GM19099 (cell line): ENCODE measurements around the gene SUSD2.

ENCODE experiments used
- POLR2A ChIP-seq: IDR thresholded peaks from 3 replicates; pipeline ENCODE4 v1.6.1; 2011; ENCODE audit warnings: low read depth; ENCODE audit not compliant: insufficient read length; ENCODE audit errors: extremely low read depth

The SUSD2 gene

GRCh38 chr22:24179478-24180210, 1.6 kb upstream of the SUSD2 start:
- TF ChIP-seq POLR2A: no peak

DNA sequence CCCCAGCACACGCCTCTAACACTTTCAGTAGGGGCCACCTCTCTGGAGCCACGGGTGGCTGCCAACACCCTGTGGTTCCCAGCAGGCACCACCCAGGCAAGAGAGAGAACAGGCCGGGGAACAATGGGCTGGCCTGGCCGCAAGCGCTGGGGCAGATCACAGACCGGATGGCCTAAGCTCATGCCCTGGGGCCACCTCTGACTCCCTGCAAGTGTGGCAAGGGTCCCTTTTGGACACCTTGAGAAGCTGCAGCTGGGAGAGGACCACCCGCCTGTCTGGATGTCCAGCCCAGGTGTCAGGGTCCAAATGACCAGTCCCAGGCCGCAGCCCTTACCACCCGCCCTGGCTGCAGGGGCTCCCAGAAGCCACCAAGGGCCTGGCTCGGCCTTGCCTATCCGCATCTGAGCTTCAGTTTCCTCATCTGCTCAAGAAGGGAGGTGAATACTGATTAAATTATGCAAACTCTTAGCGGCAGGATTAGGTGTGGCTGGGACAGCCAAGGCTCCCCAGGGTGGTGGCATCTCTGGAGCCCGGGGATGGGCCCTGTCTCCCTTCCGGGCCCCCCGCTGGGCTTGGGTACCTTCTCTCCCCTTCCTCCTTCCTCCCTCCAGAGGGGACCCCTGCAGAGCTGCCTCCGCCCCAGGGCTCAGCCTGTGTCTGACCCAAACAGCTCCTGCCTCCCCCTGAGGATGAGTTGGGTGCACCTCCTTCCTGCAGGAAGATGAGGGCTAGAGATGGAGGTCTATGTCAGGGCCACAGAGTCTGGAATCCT, 785 bp upstream of the SUSD2 start:
- TF ChIP-seq POLR2A: no peak

- no peak for TF ChIP-seq POLR2A
These were observed 961 bp downstream of the SUSD2 start for GRCh38 chr22:24181996-24182899.

GRCh38 chr22:24183321-24184031, 2.2 kb downstream of the SUSD2 start:
- TF ChIP-seq POLR2A: no peak

DNA sequence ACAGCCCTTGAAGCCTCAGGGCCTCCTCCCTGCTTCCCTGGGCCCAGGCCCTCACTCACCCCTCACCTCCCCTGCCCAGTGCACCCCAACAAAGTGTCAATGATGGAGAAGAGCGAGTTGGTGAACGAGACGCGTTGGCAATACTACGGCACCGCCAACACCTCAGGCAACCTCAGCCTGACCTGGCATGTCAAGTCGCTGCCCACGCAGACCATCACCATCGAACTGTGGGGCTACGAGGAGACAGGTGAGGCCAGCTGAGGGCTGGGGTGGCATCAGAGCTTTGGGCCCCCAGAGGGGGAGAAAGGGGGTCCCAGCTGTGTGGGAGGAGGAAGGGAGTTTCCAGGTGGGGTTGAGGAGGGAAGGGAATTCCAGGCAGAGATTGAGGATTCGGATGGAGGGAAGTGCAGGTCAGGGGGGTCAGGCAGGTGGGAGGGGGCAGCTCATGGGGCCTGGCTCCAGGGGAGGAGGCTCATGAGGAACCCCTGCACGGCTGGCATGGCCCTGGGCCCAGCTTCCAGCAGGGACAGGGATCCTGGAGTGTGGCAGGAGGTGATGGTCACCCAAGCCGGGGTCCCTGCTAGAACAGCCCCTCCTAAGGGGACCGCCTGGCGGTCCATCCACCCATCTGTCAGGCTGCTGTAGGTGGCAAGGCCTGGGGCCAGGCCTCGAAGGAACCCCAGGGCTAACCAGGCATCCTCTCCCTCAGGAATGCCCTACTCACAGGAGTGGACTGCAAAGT, 2.9 kb downstream of the SUSD2 start:
- TF ChIP-seq POLR2A: no peak

DNA sequence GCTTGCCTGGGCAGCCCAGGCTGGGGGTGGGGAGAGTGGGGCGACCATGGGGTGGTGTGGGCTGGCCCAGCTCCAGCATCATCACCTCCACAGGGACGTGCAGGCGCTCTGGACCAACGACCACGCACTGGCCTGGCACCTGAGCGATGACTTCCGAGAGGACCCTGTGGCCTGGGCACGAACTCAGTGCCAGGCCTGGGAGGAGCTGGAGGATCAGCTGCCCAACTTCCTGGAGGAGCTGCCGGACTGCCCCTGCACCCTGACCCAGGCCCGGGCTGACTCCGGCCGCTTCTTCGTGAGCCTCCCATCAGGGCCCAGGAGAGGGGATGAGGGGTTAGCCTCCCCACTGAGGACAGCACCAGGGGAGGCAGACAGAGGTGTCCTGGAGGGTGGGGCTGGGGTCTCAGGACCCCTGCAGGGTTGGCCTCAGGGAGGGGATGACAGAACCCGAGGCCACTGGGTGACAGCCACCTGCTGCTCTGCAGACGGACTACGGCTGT, 3.8 kb downstream of the SUSD2 start:
- TF ChIP-seq POLR2A: no peak

DNA sequence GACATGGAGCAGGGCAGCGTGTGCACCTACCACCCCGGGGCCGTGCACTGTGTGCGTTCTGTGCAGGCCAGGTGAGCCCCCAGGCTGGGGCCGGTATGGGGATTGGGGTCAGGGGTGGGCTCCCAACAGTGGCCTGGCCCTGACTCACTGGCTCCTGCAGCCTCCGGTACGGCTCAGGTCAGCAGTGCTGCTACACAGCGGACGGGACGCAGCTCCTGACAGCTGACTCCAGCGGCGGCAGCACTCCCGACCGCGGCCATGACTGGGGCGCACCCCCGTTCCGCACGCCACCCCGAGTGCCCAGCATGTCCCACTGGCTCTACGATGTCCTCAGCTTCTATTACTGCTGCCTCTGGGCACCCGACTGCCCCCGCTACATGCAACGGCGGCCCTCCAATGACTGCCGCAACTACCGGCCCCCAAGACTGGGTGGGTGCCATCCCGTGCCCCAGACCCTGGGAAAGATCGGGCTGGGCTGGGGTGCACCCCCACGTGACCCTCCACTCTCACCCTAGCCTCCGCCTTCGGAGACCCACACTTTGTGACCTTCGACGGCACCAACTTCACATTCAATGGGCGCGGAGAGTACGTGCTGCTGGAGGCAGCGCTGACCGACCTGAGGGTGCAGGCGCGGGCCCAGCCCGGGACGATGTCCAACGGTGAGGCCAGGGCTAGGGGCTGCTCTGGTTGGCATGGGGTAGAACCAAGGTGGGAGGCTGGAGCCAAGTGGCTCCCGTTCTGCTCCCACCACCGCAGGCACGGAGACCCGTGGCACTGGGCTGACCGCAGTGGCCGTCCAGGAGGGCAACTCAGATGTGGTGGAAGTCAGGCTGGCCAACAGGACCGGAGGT, 4.4 kb downstream of the SUSD2 start:
- TF ChIP-seq POLR2A: no peak

DNA sequence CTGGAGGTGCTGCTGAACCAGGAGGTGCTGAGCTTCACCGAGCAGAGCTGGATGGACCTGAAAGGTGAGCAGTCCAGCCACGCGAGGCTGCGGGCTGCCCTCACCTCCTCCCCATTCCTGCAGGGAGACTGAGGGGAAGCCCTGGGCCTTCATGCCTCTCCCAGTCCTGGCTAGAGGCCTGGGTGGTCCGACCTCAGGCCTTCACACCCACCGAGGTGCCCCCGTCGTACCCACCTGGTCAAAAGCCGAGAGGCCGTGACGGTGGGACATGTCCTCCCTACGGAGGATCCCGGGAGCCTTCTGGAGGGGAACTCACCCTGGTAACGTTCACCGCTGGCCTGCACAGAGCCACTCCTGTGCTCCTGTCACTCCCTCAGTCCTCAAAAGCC, 5.1 kb downstream of the SUSD2 start:
- no peak for TF ChIP-seq POLR2A

- no peak for TF ChIP-seq POLR2A
These were observed 5.8 kb downstream of the SUSD2 start for GRCh38 chr22:24186892-24187670.

- no peak for TF ChIP-seq POLR2A
These were observed 6.7 kb downstream of the SUSD2 start for GRCh38 chr22:24187731-24188644.

GRCh38 chr22:24188705-24189248, 7.5 kb downstream of the SUSD2 start:
- TF ChIP-seq POLR2A: no peak
